T-helper 1 cell treated with Interleukin-12 subunit alpha and Interleukin-12 subunit beta and Interleukin-4 antibody, amounts not matched to agents 30 μg/mL and 1 μg/mL, for 36 hours (primary cell): Measurements from ENCODE around the gene FAM83C.
"Not testable (repeated sequence)": the region's sequence is repeated elsewhere in the genome, so short reads cannot be mapped to it uniquely, and the experiment has no call there.

Source experiments
- H3K27ac Mint-ChIP-seq: one replicate; pipeline ENCODE4 v1.8.0; 2021; ENCODE audit warnings: mild to moderate bottlenecking, mixed read lengths
- H3K27me3 Mint-ChIP-seq: one replicate; pipeline ENCODE4 v1.8.0; 2021; ENCODE audit warnings: low read depth, mixed read lengths
- H3K36me3 Mint-ChIP-seq: one replicate; pipeline ENCODE4 v1.8.0; 2021; ENCODE audit warnings: low read depth, mixed read lengths
- H3K4me1 Mint-ChIP-seq: one replicate; pipeline ENCODE4 v1.8.0; 2021; ENCODE audit warnings: low read depth, mixed read lengths
- H3K4me3 Mint-ChIP-seq: one replicate; pipeline ENCODE4 v1.8.0; 2021; ENCODE audit warnings: mild to moderate bottlenecking, moderate library complexity, mixed read lengths
- H3K9me3 Mint-ChIP-seq: one replicate; pipeline ENCODE4 v1.8.0; 2021; ENCODE audit warnings: mixed read lengths

The FAM83C gene

GRCh38 chr20:35326021-35326739 is 34.0 kb upstream of the FAM83C start:
- H3K4me3 Mint-ChIP-seq: no peak overlapping the region
- H3K27me3 Mint-ChIP-seq: no peaks in the 10 kb centered on the region
- no peak overlapping the region for H3K27ac Mint-ChIP-seq
- H3K9me3 Mint-ChIP-seq: no peaks in the 10 kb centered on the region
- peaks cover 15% of the 10 kb centered on the region for H3K4me1 Mint-ChIP-seq
- H3K36me3 Mint-ChIP-seq: peaks cover 3% of the 10 kb centered on the region

- H3K36me3 Mint-ChIP-seq: peaks cover 5% of the 10 kb centered on the region
- no peaks in the 10 kb centered on the region for H3K9me3 Mint-ChIP-seq
- no peaks in the 10 kb centered on the region for H3K27me3 Mint-ChIP-seq
- H3K27ac Mint-ChIP-seq: no peak overlapping the region
- no peak overlapping the region for H3K4me3 Mint-ChIP-seq
- peaks cover 15% of the 10 kb centered on the region for H3K4me1 Mint-ChIP-seq
Measured at GRCh38 chr20:35325401-35325800, 33.2 kb upstream of the FAM83C start.

- peaks cover 5% of the 10 kb centered on the region for H3K36me3 Mint-ChIP-seq
- no peak overlapping the region for H3K27ac Mint-ChIP-seq
- peaks cover 27% of the 10 kb centered on the region for H3K4me1 Mint-ChIP-seq
- no peaks in the 10 kb centered on the region for H3K9me3 Mint-ChIP-seq
- H3K27me3 Mint-ChIP-seq: no peaks in the 10 kb centered on the region
- H3K4me3 Mint-ChIP-seq: no peak overlapping the region
Measured at GRCh38 chr20:35320396-35321126, 28.3 kb upstream of the FAM83C start.

GRCh38 chr20:35319871-35320197 is 27.6 kb upstream of the FAM83C start:
- Mint-ChIP-seq H3K27me3 (no peaks in the 10 kb centered on the region), H3K9me3 (no peaks in the 10 kb centered on the region), H3K4me1 (peaks cover 33% of the 10 kb centered on the region), H3K36me3 (peaks cover 5% of the 10 kb centered on the region), H3K27ac (no peak overlapping the region), H3K4me3 (no peak overlapping the region)

GRCh38 chr20:35319192-35319870 is 27.1 kb upstream of the FAM83C start:
- H3K27me3 Mint-ChIP-seq: no peaks in the 10 kb centered on the region
- no peak overlapping the region for H3K27ac Mint-ChIP-seq
- H3K4me1 Mint-ChIP-seq: peaks cover 38% of the 10 kb centered on the region
- H3K36me3 Mint-ChIP-seq: peaks cover 7% of the 10 kb centered on the region
- no peak overlapping the region for H3K4me3 Mint-ChIP-seq
- H3K9me3 Mint-ChIP-seq: no peaks in the 10 kb centered on the region

GRCh38 chr20:35318502-35319157 is 26.4 kb upstream of the FAM83C start:
- Mint-ChIP-seq H3K4me1 (peaks cover 41% of the 10 kb centered on the region), H3K4me3 (no peak overlapping the region), H3K9me3 (no peaks in the 10 kb centered on the region), H3K27me3 (no peaks in the 10 kb centered on the region), H3K27ac (peak overlapping the region; percentile 69), H3K36me3 (peaks cover 9% of the 10 kb centered on the region)

GRCh38 chr20:35317416-35318210 is 25.4 kb upstream of the FAM83C start:
- no peaks in the 10 kb centered on the region for H3K9me3 Mint-ChIP-seq
- peaks cover 38% of the 10 kb centered on the region for H3K4me1 Mint-ChIP-seq
- H3K36me3 Mint-ChIP-seq: peaks cover 10% of the 10 kb centered on the region
- peak overlapping the region; percentile 64 for H3K27ac Mint-ChIP-seq
- no peak overlapping the region for H3K4me3 Mint-ChIP-seq
- no peaks in the 10 kb centered on the region for H3K27me3 Mint-ChIP-seq

- Mint-ChIP-seq H3K27me3 (no peaks in the 10 kb centered on the region), H3K4me3 (no peak overlapping the region), H3K4me1 (peaks cover 51% of the 10 kb centered on the region), H3K36me3 (peaks cover 11% of the 10 kb centered on the region), H3K9me3 (no peaks in the 10 kb centered on the region), H3K27ac (peak overlapping the region; percentile 67)
Measured at GRCh38 chr20:35316086-35316485, 23.9 kb upstream of the FAM83C start.

GRCh38 chr20:35315632-35316020 is 23.4 kb upstream of the FAM83C start:
- H3K27ac Mint-ChIP-seq, H3K27me3 Mint-ChIP-seq, H3K4me3 Mint-ChIP-seq, H3K9me3 Mint-ChIP-seq: not testable (repeated sequence)
- H3K36me3 Mint-ChIP-seq: peaks cover 10% of the 10 kb centered on the region
- peaks cover 53% of the 10 kb centered on the region for H3K4me1 Mint-ChIP-seq

- Mint-ChIP-seq H3K4me1 (peaks cover 54% of the 10 kb centered on the region), H3K27me3 (no peaks in the 10 kb centered on the region), H3K27ac (peak overlapping the region; percentile 89), H3K4me3 (peak overlapping the region; percentile 47), H3K36me3 (peaks cover 12% of the 10 kb centered on the region), H3K9me3 (no peaks in the 10 kb centered on the region)
Measured at GRCh38 chr20:35314816-35315631, 22.8 kb upstream of the FAM83C start.

- Mint-ChIP-seq H3K27ac (peak overlapping the region; percentile 27), H3K4me3 (no peak overlapping the region), H3K27me3 (no peaks in the 10 kb centered on the region), H3K4me1 (peaks cover 49% of the 10 kb centered on the region), H3K36me3 (peaks cover 12% of the 10 kb centered on the region), H3K9me3 (no peaks in the 10 kb centered on the region)
Measured at GRCh38 chr20:35312318-35312717, 20.1 kb upstream of the FAM83C start.

- Mint-ChIP-seq H3K36me3 (peaks cover 12% of the 10 kb centered on the region), H3K27ac (peak overlapping the region; percentile 18), H3K27me3 (no peaks in the 10 kb centered on the region), H3K4me1 (peaks cover 51% of the 10 kb centered on the region), H3K9me3 (no peaks in the 10 kb centered on the region), H3K4me3 (no peak overlapping the region)
Measured at GRCh38 chr20:35311822-35312221, 19.6 kb upstream of the FAM83C start.

- Mint-ChIP-seq H3K4me3 (no peak overlapping the region), H3K4me1 (peaks cover 55% of the 10 kb centered on the region), H3K27me3 (no peaks in the 10 kb centered on the region), H3K9me3 (no peaks in the 10 kb centered on the region), H3K27ac (peak overlapping the region; percentile 18), H3K36me3 (peaks cover 12% of the 10 kb centered on the region)
Measured at GRCh38 chr20:35311409-35311808, 19.2 kb upstream of the FAM83C start.
